ENCODE measurements around the gene SERPINF2.

SERPINF2 gene

DNA sequence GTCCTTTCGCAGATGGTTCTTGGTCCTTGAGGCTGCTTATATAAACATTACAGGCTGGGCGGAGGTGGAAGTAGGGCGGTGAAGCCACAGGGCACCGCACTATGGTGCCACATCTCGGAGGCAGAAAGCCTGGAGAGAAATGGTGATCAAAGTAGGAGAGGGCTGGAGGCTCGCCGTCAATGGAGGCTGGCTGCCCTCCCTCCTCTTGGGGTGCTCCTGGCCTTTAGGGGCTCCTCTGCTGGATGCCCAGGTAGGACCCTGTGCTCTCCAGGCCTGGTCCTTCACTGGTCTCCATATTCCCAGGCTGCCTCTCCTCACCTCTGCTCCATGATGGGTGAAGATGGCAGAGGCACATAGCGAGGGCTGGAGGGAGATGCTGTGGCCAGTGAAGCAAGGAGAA is 30.4 kb upstream of the SERPINF2 start:
- TF ChIP-seq, protein P1, sequence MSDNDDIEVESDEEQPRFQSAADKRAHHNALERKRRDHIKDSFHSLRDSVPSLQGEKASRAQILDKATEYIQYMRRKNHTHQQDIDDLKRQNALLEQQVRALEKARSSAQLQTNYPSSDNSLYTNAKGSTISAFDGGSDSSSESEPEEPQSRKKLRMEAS (IDR thresholded peaks at IDR 0.05), result no peak
- TF ChIP-seq TAF1 (IDR thresholded peaks at IDR 0.05; ENCODE audit: low read depth), result no peak
- TF ChIP-seq RAD21 (IDR thresholded peaks at IDR 0.05; ENCODE audit: low read depth), result no peak
- TF ChIP-seq TEAD4 (IDR thresholded peaks at IDR 0.05), result no peak
- no peak for TF ChIP-seq TCF12 (IDR thresholded peaks at IDR 0.05; ENCODE audit: low read depth)
- no peak for TF ChIP-seq EGR1 (IDR thresholded peaks at IDR 0.05)
- no peak for TF ChIP-seq FOXM1 (IDR thresholded peaks at IDR 0.05; ENCODE audit: borderline replicate concordance, low read depth)

DNA sequence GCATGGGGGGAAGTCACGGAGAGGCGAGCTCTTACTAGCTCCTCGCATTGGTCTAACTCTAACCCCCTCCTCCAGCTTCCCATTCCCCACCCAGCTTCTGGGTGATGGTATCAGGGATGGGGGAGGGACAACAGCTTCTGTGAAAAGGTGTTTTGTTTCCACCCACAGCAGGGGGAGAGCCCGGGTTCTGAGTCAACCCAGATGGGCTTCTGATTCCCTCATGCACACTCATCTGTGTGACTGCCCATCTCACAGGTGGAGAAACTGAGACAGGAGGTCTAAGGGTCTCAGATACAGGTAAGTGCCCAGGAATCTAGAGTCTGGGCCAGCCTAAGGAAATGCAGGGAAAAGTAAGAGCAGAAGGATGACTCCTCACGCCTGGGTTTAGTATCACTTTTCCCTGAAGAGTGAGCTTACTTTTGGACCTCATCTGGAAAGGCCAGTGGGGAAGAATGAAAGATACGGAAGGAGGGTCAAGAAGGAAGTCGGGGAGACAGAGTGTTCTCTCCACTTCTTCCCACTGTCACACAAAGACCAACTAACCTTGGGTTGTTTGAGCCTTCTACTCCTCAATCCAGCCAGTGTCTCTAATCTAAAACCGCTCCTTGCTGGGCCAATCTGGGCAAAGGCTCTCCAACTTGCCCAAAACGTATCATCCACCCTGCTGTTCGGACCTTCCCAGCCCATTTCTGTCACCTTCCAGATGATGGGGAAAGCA is 29.4 kb upstream of the SERPINF2 start:
- no peak for TF ChIP-seq CREB1 (IDR thresholded peaks at IDR 0.05; ENCODE audit: low read depth)
- TF ChIP-seq YY1 (IDR thresholded peaks at IDR 0.05; ENCODE audit: low read depth), result no peak
- no peak for TF ChIP-seq EGR1 (IDR thresholded peaks at IDR 0.05)
- TF ChIP-seq TAF1 (IDR thresholded peaks at IDR 0.05; ENCODE audit: low read depth), result 0 out of 2 replicates have a peak, but pooled peaks have one; percentile 9
- TF ChIP-seq NFIC (IDR thresholded peaks at IDR 0.05), result no peak
- no peak for TF ChIP-seq FOXM1 (IDR thresholded peaks at IDR 0.05; ENCODE audit: borderline replicate concordance, low read depth)
- TF ChIP-seq TCF12 (IDR thresholded peaks at IDR 0.05; ENCODE audit: low read depth), result no peak
- TF ChIP-seq, protein P2, sequence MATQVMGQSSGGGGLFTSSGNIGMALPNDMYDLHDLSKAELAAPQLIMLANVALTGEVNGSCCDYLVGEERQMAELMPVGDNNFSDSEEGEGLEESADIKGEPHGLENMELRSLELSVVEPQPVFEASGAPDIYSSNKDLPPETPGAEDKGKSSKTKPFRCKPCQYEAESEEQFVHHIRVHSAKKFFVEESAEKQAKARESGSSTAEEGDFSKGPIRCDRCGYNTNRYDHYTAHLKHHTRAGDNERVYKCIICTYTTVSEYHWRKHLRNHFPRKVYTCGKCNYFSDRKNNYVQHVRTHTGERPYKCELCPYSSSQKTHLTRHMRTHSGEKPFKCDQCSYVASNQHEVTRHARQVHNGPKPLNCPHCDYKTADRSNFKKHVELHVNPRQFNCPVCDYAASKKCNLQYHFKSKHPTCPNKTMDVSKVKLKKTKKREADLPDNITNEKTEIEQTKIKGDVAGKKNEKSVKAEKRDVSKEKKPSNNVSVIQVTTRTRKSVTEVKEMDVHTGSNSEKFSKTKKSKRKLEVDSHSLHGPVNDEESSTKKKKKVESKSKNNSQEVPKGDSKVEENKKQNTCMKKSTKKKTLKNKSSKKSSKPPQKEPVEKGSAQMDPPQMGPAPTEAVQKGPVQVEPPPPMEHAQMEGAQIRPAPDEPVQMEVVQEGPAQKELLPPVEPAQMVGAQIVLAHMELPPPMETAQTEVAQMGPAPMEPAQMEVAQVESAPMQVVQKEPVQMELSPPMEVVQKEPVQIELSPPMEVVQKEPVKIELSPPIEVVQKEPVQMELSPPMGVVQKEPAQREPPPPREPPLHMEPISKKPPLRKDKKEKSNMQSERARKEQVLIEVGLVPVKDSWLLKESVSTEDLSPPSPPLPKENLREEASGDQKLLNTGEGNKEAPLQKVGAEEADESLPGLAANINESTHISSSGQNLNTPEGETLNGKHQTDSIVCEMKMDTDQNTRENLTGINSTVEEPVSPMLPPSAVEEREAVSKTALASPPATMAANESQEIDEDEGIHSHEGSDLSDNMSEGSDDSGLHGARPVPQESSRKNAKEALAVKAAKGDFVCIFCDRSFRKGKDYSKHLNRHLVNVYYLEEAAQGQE (IDR thresholded peaks at IDR 0.05; ENCODE audit: low read depth), result no peak

DNA sequence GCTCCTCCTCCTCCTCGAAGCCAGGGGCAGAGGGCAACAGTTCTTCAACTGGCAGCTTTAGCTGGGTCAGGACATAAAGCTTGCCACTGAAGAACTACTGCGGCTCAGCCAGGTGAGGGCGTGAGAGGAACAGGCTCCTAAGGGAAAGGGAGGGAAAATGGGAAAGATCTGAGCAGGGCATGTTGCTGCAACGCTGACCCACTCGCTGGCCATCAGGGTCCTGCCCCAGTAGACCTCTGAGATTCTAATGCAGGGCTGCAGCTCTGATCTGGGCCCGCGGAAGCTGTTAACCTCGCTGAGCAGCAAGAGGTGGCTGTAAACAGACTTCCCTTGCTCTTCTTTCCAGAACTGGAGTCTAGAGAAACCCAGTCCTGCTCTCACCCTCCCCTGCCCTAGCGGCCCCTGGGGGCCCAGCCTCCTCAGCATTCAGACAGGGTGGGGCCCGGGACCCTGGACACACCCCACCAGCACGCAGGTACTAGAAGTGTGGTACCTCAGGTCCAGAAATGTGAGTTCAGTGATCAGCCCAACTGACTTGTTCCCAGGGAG is 28.7 kb upstream of the SERPINF2 start:
- peak; percentile 55 for TF ChIP-seq RAD21 (IDR thresholded peaks at IDR 0.05; ENCODE audit: low read depth)
- TF ChIP-seq, protein P1 (IDR thresholded peaks at IDR 0.05), result no peak
- TF ChIP-seq, protein P3, sequence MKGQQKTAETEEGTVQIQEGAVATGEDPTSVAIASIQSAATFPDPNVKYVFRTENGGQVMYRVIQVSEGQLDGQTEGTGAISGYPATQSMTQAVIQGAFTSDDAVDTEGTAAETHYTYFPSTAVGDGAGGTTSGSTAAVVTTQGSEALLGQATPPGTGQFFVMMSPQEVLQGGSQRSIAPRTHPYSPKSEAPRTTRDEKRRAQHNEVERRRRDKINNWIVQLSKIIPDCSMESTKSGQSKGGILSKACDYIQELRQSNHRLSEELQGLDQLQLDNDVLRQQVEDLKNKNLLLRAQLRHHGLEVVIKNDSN (IDR thresholded peaks at IDR 0.05), result no peak
- TF ChIP-seq, protein P2 (IDR thresholded peaks at IDR 0.05; ENCODE audit: low read depth), result no peak

DNA sequence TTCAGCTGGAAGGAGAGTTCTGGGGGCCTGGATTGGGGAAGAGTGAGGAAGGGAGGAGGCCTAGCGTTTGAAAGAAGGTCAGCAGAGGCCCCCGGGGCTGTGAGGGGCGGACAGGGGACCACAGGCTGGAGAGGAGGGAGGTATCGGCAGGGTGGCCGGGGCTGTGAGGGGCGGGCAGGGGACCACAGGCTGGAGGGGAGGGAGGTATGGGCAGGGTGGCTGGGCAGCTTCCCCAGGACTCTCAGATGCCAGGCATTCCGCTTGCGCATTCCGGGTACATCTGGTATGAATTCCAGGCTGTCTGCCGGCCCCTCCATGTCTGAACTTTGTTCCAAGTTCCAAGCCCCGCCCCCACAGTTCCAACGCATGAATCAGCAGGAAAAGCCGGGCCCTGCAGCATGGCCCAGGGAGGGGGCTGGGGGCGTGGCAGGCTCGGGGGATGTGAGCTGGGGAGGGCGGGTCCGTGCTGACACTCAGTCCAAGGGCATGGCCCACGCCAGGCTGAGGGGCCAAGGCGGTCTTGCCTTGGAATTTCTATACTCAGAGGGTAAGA is 28.2 kb upstream of the SERPINF2 start:
- TF ChIP-seq ZBTB7A (IDR thresholded peaks at IDR 0.05; ENCODE audit: low read depth), result peak; percentile 48; the same call in 1 of the 2 replicates
- TF ChIP-seq, protein P3 (IDR thresholded peaks at IDR 0.05), result no peak
- TF ChIP-seq FOXM1 (IDR thresholded peaks at IDR 0.05; ENCODE audit: borderline replicate concordance, low read depth), result no peak
- TF ChIP-seq EGR1 (IDR thresholded peaks at IDR 0.05), result no peak
- TF ChIP-seq, protein P2 (IDR thresholded peaks at IDR 0.05; ENCODE audit: low read depth), result no peak
- TF ChIP-seq EP300 (IDR thresholded peaks at IDR 0.05; ENCODE audit: borderline replicate concordance), result peak; percentile 76
- TF ChIP-seq, protein P1 (IDR thresholded peaks at IDR 0.05), result peak; percentile 69
- no peak for TF ChIP-seq TAF1 (IDR thresholded peaks at IDR 0.05; ENCODE audit: low read depth)
- peak; percentile 88 for TF ChIP-seq TCF12 (IDR thresholded peaks at IDR 0.05; ENCODE audit: low read depth)
- TF ChIP-seq YY1 (IDR thresholded peaks at IDR 0.05; ENCODE audit: low read depth), result peak; percentile 13; the same call in 1 of the 2 replicates
- peak; percentile 100 for TF ChIP-seq TEAD4 (IDR thresholded peaks at IDR 0.05)
- no peak for TF ChIP-seq RAD21 (IDR thresholded peaks at IDR 0.05; ENCODE audit: low read depth)
- TF ChIP-seq CEBPB (IDR thresholded peaks at IDR 0.05), result no peak
- no peak for TF ChIP-seq CREB1 (IDR thresholded peaks at IDR 0.05; ENCODE audit: low read depth)
- peak; percentile 79 for TF ChIP-seq NFIC (IDR thresholded peaks at IDR 0.05)

Data from Ishikawa (cell line).